H1 (cell line): ENCODE results near the gene GPR21. TPM values are rescaled to one million over a fixed set of nuclear protein-coding genes. Genes with fewer than 3 reads are reported as not detected.

Experiments used
- CTCF ChIA-PET: fragments of 300-600 bp; sonication (Branson Sonifier 250); formaldehyde crosslinking; loops from one replicate; lab custom pipeline; 2021; ENCODE audit not compliant: partially characterized antibody; lab: Charles Lee
- POLR2A ChIA-PET: fragments of 300-600 bp; sonication (Branson Sonifier 250); formaldehyde crosslinking; loops from one replicate; lab custom pipeline; 2021; ENCODE audit warnings: inconsistent platforms; ENCODE audit not compliant: partially characterized antibody; lab: Charles Lee
- DNase-seq, 2 experiments: peaks; one replicate each; pipeline versions ENCODE4 v3.0.0 to v3.0.0-alpha.2; 2010 to 2022; ENCODE audit warnings: low spot score in 2 of 2, low read depth in 1 of 2, mixed read lengths in 1 of 2
- FAIRE-seq: peaks from 2 replicates; lab custom pipeline; 2011; peaks lifted over from hg19 to GRCh38; lab: Jason Lieb, UNC
- H2AFZ ChIP-seq: 2 replicates; pipeline ENCODE4 v1.8.1; 2012; ENCODE audit warnings: low read length, inconsistent platforms
- H2AK5ac ChIP-seq: 2 replicates; pipeline ENCODE4 v1.6.1; 2013; ENCODE audit warnings: low read depth, low read length
- H2BK120ac ChIP-seq: replicated peaks from 2 replicates; pipeline ENCODE3; 2013; ENCODE audit warnings: low read depth, low read length, inconsistent platforms
- H2BK12ac ChIP-seq: 2 replicates; pipeline ENCODE4 v1.6.1; 2013; ENCODE audit warnings: low read depth, low read length
- H2BK15ac ChIP-seq: 2 replicates; pipeline ENCODE4 v1.6.1; 2013; ENCODE audit warnings: low read length
- H2BK20ac ChIP-seq: 2 replicates; pipeline ENCODE4 v1.6.1; 2013; ENCODE audit warnings: low read length
- H2BK5ac ChIP-seq: 2 replicates; pipeline ENCODE4 v1.6.1; 2013; ENCODE audit warnings: low read depth, low read length
- H3K14ac ChIP-seq: 2 replicates; pipeline ENCODE4 v1.6.1; 2013; ENCODE audit warnings: inconsistent platforms; ENCODE audit not compliant: insufficient read length
- H3K18ac ChIP-seq: 2 replicates; pipeline ENCODE4 v1.6.1; 2013; ENCODE audit warnings: low read length; ENCODE audit errors: extremely low read depth
- H3K23ac ChIP-seq: 2 replicates; pipeline ENCODE4 v1.6.1; 2013; ENCODE audit warnings: inconsistent platforms; ENCODE audit not compliant: insufficient read length
- H3K23me2 ChIP-seq: 2 replicates; pipeline ENCODE4 v1.6.1; 2013; ENCODE audit warnings: low read depth, low read length
- H3K27ac ChIP-seq: 2 replicates; pipeline ENCODE4 v1.6.1; 2011; ENCODE audit warnings: low read depth, low read length, inconsistent platforms
- H3K27me3 ChIP-seq, 4 experiments: replicated peaks in 1 of 4; 1 replicate in 1 of 4; 2 replicates in 3 of 4; pipeline versions ENCODE4 v1.6.1 to v1.8.1; 2011 to 2013; ENCODE audit warnings: low read length in 3 of 4, mild to moderate bottlenecking in 3 of 4, inconsistent platforms in 2 of 4, mixed read lengths in 2 of 4, moderate library complexity in 1 of 4; ENCODE audit not compliant: control insufficient read depth in 3 of 4, insufficient read depth in 3 of 4; ENCODE audit errors: extremely low read depth in 1 of 4
- H3K36me3 ChIP-seq, 4 experiments: 2 replicates each; pipeline versions ENCODE4 v1.6.1 to v1.8.1; 2011 to 2013; ENCODE audit warnings: mild to moderate bottlenecking in 4 of 4, low read length in 3 of 4, moderate library complexity in 2 of 4, control low read depth in 1 of 4, inconsistent platforms in 1 of 4; ENCODE audit not compliant: insufficient read depth in 4 of 4, control insufficient read depth in 2 of 4
- H3K4ac ChIP-seq: replicated peaks from 2 replicates; pipeline ENCODE3; 2013; ENCODE audit warnings: low read length, low read depth, mixed read lengths, inconsistent platforms; ENCODE audit not compliant: insufficient read length
- H3K4me1 ChIP-seq, 4 experiments: replicated peaks in 1 of 4; 1 replicate in 1 of 4; 2 replicates in 3 of 4; pipeline versions ENCODE4 v1.6.1 to v1.8.1; 2011 to 2013; ENCODE audit warnings: low read length in 3 of 4, inconsistent platforms in 2 of 4, mixed read lengths in 1 of 4; ENCODE audit not compliant: insufficient read depth in 4 of 4, control insufficient read depth in 3 of 4
- H3K4me2 ChIP-seq, 2 experiments: 2 replicates each; pipeline versions ENCODE4 v1.6.1 to v1.8.1; 2011 to 2013; ENCODE audit warnings: low read depth in 2 of 2, low read length in 2 of 2, control low read depth in 1 of 2, inconsistent platforms in 1 of 2, mild to moderate bottlenecking in 1 of 2; ENCODE audit not compliant: insufficient read depth in 1 of 2
- H3K4me3 ChIP-seq, 4 experiments: fragments of 200-600, 300-600 bp in 1 of 4; sonication (generic), shearing (Covaris generic), sonication (Bioruptor Twin) in 1 of 4; 2 replicates each; pipeline versions ENCODE4 v1.5.1 to v1.8.1; 2011 to 2016; ENCODE audit warnings: low read length in 4 of 4, low read depth in 3 of 4, control low read depth in 2 of 4, inconsistent platforms in 2 of 4, mild to moderate bottlenecking in 2 of 4, mixed read lengths in 1 of 4, moderate library complexity in 1 of 4; ENCODE audit not compliant: insufficient read depth in 2 of 4; ENCODE audit errors: extremely low read depth in 1 of 4
- H3K56ac ChIP-seq: replicated peaks from 2 replicates; pipeline ENCODE3; 2013; ENCODE audit warnings: low read depth, mild to moderate bottlenecking, mixed read lengths, low read length, inconsistent platforms; ENCODE audit not compliant: insufficient read length
- H3K79me1 ChIP-seq: 2 replicates; pipeline ENCODE4 v1.6.1; 2013; ENCODE audit warnings: low read depth, low read length, control low read depth
- H3K79me2 ChIP-seq, 2 experiments: 2 replicates each; pipeline versions ENCODE4 v1.6.1 to v1.8.1; 2012 to 2013; ENCODE audit warnings: low read length in 2 of 2, mild to moderate bottlenecking in 2 of 2, inconsistent platforms in 1 of 2; ENCODE audit not compliant: insufficient read depth in 2 of 2, control insufficient read depth in 1 of 2
- H3K9ac ChIP-seq, 4 experiments: replicated peaks in 1 of 4; 1 replicate in 1 of 4; 2 replicates in 3 of 4; pipeline versions ENCODE4 v1.6.1 to v1.8.1; 2011 to 2013; ENCODE audit warnings: low read depth in 3 of 4, low read length in 3 of 4, control low read depth in 2 of 4, mild to moderate bottlenecking in 2 of 4, moderate library complexity in 2 of 4, inconsistent platforms in 1 of 4; ENCODE audit errors: extremely low read depth in 1 of 4
- H3K9me3 ChIP-seq, 2 experiments: 2 replicates each; pipeline versions ENCODE4 v1.6.1 to v1.8.1; 2012 to 2013; ENCODE audit warnings: mild to moderate bottlenecking in 2 of 2, moderate library complexity in 2 of 2, control low read depth in 1 of 2, inconsistent platforms in 1 of 2, low read depth in 1 of 2, low read length in 1 of 2, mixed read lengths in 1 of 2; ENCODE audit not compliant: insufficient read depth in 2 of 2
- H4K20me1 ChIP-seq, 2 experiments: replicated peaks in 1 of 2; 2 replicates each; pipeline versions ENCODE3 to v1.8.1; 2011 to 2013; ENCODE audit warnings: inconsistent platforms in 2 of 2, low read length in 2 of 2, mild to moderate bottlenecking in 1 of 2; ENCODE audit not compliant: insufficient read depth in 2 of 2, control insufficient read depth in 1 of 2
- H4K5ac ChIP-seq: 2 replicates; pipeline ENCODE4 v1.6.1; 2013; ENCODE audit warnings: low read length, low read depth, mixed read lengths, inconsistent platforms; ENCODE audit not compliant: insufficient read length
- H4K8ac ChIP-seq: 2 replicates; pipeline ENCODE4 v1.8.0; 2013; ENCODE audit warnings: mild to moderate bottlenecking, moderate library complexity, low read length, inconsistent platforms; ENCODE audit not compliant: insufficient read depth; ENCODE audit errors: extremely low read depth
- H4K91ac ChIP-seq: replicated peaks from 2 replicates; pipeline ENCODE3; 2013; ENCODE audit warnings: low read length, mixed read lengths, inconsistent platforms; ENCODE audit not compliant: insufficient read length
- ATF2 ChIP-seq: IDR thresholded peaks from 2 replicates; pipeline ENCODE4 v1.6.1; 2012; ENCODE audit warnings: low read length, inconsistent platforms
- BRCA1 ChIP-seq: IDR thresholded peaks from 2 replicates; pipeline ENCODE4 v1.6.1; 2012; ENCODE audit warnings: low read depth, low read length, improper control_type of control experiment
- CBX8 ChIP-seq: fragments of 300-800, 300-1000 bp; sonication (generic); IDR thresholded peaks from 2 replicates; pipeline ENCODE4 v1.7.1; 2016; ENCODE audit warnings: low read depth, low read length, borderline replicate concordance
- CREB1 ChIP-seq: IDR thresholded peaks from 2 replicates; pipeline ENCODE4 v1.6.1; 2012; ENCODE audit warnings: inconsistent platforms
- JUND ChIP-seq: IDR thresholded peaks from 2 replicates; pipeline ENCODE4 v1.6.1; 2011; ENCODE audit warnings: mild to moderate bottlenecking, improper control_type of control experiment, low read length
- KDM5A ChIP-seq: fragments of 200-600 bp; IDR thresholded peaks from 2 replicates; pipeline ENCODE4 v1.7.1; 2012; ENCODE audit warnings: mild to moderate bottlenecking, low read length, inconsistent platforms, mixed read lengths
- MAFK ChIP-seq: IDR thresholded peaks from 2 replicates; pipeline ENCODE4 v1.6.1; 2012; ENCODE audit warnings: low read depth, mild to moderate bottlenecking, improper control_type of control experiment, low read length
- POLR2A ChIP-seq, 2 experiments: IDR thresholded peaks; 1 replicate in 1 of 2; 2 replicates in 1 of 2; pipeline ENCODE4 v1.6.1; 2011; ENCODE audit warnings: low read depth in 2 of 2, low read length in 2 of 2, mild to moderate bottlenecking in 2 of 2; ENCODE audit errors: control extremely low read depth in 1 of 2
- SIRT6 ChIP-seq: IDR thresholded peaks from one replicate; pipeline ENCODE4 v1.7.1; 2012; ENCODE audit warnings: low read length, inconsistent platforms
- SP4 ChIP-seq: IDR thresholded peaks from 2 replicates; pipeline ENCODE4 v1.6.1; 2012; ENCODE audit warnings: low read length, inconsistent platforms
- TBP ChIP-seq: IDR thresholded peaks from 2 replicates; pipeline ENCODE4 v1.6.1; 2011; ENCODE audit warnings: low read depth, low read length, improper control_type of control experiment
- TCF12 ChIP-seq: IDR thresholded peaks from 2 replicates; pipeline ENCODE4 v1.6.1; 2011; ENCODE audit warnings: low read depth, mild to moderate bottlenecking, low read length
- WGBS, 2 experiments: shearing (Covaris generic) in 1 of 2; methylation state at CpG; one replicate each; pipeline versions ENCODE4 v1.1.6 to v1.1.7; 2013 to 2015; ENCODE audit warnings: low lambda C conversion rate in 2 of 2, mixed read lengths in 2 of 2, inconsistent platforms in 1 of 2, low coverage in 1 of 2, missing lambda C conversion rate in 1 of 2; ENCODE audit not compliant: insufficient replicate concordance in 2 of 2, insufficient coverage in 1 of 2, insufficient read length in 1 of 2; ENCODE audit errors: extremely low coverage in 1 of 2, missing lambda C conversion rate in 1 of 2; 5-methylcytosine and 5-hydroxymethylcytosine counted together
- polyA plus RNA-seq, 7 experiments: library from polyadenylated mRNA; depleted of rRNA in 3 of 7; stranded (reverse) in 5 of 7; unstranded in 2 of 7; fragments of >200 nt in 5 of 7; fragments of 200-250 nt in 2 of 7; gene quantifications; 1 replicate in 5 of 7; 2 replicates in 1 of 7; 4 replicates in 1 of 7; pipeline versions ENCODE4 v1.2.1 to v1.2.3, GENCODE V29; 2011 to 2013; ENCODE audit warnings: missing spikeins in 2 of 7, mixed read lengths in 2 of 7
- total RNA-seq: library from RNA; stranded (reverse); fragmentation: NEBNext Ultra II Directional; extraction: Animal tissue kit (Norgen Biotek cat#: 25700); gene quantifications from 2 replicates; pipeline ENCODE4 v1.2.1, GENCODE V29; 2021
- TF ChIP-seq, protein P1 (sequence below): IDR thresholded peaks from 2 replicates; pipeline ENCODE4 v1.6.1; 2012; ENCODE audit warnings: inconsistent platforms

GPR21 gene
- total and polyA plus RNA-seq, 2 of the 8 experiments (the other 6 are each of a cell fraction or from before 2014, with no cell fraction given), result 0.58 to 0.71 TPM

- Histone ChIP-seq H4K20me1 (no peaks in the 10 kb centered on the region), H3K79me2 (no peaks in the 10 kb centered on the region), H3K4me2 (no peak overlapping the region), H2BK15ac (no peak overlapping the region), H4K91ac (no peak overlapping the region), H3K4me3 (no peak overlapping the region), H3K4me1 (no peaks in the 10 kb centered on the region), H2BK12ac (no peak overlapping the region), H2BK120ac (no peak overlapping the region), H3K23me2 (no peaks in the 10 kb centered on the region), H2AK5ac (no peak overlapping the region), H3K4ac (no peak overlapping the region), H3K79me1 (no peaks in the 10 kb centered on the region), H3K14ac (no peak overlapping the region), H2BK5ac (no peak overlapping the region), H3K9me3 (no peaks in the 10 kb centered on the region), H2BK20ac (no peak overlapping the region), H3K27me3 (no peaks in the 10 kb centered on the region), H3K23ac (no peak overlapping the region), H3K9ac (no peak overlapping the region), H4K8ac (no peak overlapping the region), H2AFZ (no peak overlapping the region), H3K56ac (no peak overlapping the region), H3K18ac (no peak overlapping the region), H3K36me3 (peaks cover 0 to 55% (median 13%) of the 10 kb centered on the region in 4 experiments; a peak in 6 of 8 replicates), H3K27ac (no peak overlapping the region), H4K5ac (no peak overlapping the region)
- FAIRE-seq (no peak), DNase-seq (no peak)
- WGBS, 2 experiments, result 88% methylated on average over 1 of the region's 1 CpG; no CpG with 5 or more reads in 1 of the 2 experiments
- POLR2A ChIA-PET, result interaction anchor here (0.5 to 0.6 kb wide), 2 partner anchors 131 to 161 kb away, joined by 3 read pairs; no protein-coding TSS in a partner anchor
- CTCF ChIA-PET, result no interaction called here
- no peak for TF ChIP-seq TBP
- TF ChIP-seq POLR2A (IDR thresholded peaks at IDR 0.05; ENCODE audit: control extremely low read depth in 1 of 2, low read depth in 2 of 2, low read length in 2 of 2), result no peak
- TF ChIP-seq JUND, result no peak
- TF ChIP-seq BRCA1, result no peak
- TF ChIP-seq KDM5A, result no peak
- TF ChIP-seq CREB1, result no peak
- TF ChIP-seq ATF2, result no peak
- TF ChIP-seq, protein P1, sequence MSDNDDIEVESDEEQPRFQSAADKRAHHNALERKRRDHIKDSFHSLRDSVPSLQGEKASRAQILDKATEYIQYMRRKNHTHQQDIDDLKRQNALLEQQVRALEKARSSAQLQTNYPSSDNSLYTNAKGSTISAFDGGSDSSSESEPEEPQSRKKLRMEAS, result no peak
- no peak for TF ChIP-seq SP4
- no peak for TF ChIP-seq SIRT6
- no peak for TF ChIP-seq MAFK
- TF ChIP-seq CBX8, result no peak
- no peak for TF ChIP-seq TCF12
Measured at GRCh38 chr9:123000371-123001068, 32.9 kb upstream of the GPR21 start.
